ENCODE results near the gene MICU1.

DNA sequence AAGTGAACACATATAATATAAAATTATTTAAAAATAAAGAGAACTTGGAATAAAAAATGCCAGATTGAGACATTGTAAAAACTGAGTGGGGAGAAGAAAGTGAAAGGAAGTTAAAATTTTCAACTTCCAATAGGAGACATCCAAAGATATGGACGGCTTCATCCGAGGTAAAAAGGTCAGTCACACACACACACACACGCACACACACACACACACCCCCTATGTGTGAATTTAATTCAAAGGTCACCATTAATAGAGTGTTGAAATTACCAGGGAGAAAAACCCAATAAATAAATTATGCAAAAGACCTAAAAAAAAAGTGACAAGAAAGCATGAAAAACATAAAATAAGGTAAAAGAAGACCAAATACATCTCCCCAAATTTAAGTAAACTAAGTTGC lies 140.2 kb downstream of the MICU1 start:
- TF ChIP-seq ZNF274 (IDR thresholded peaks at IDR 0.05; ENCODE audit: low read depth, low read length) (no peak), YY1 (IDR thresholded peaks at IDR 0.05; ENCODE audit: insufficient read depth, insufficient read length) (no peak)

Measured in NT2/D1 (cell line).